ENCODE data around the gene AFM.

Gene AFM

DNA sequence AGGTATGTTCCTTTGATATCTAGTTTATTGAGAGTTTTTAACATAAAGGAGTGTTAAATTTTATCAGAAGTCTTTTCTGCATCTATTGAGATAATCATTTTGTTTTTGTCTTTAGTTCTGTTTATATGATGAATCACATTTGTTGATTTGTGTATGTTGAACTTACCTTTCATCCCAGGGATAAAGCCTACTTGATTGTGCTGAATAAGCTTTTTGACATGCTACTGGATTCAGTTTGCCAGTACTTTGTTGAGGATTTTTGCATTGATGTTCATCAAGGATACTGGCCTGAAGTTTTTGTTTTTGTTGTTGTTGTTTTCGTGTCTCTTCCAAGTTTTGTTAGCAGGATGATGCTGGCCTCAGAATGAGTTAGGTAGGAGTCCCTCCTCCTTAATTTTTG is 10.8 kb upstream of the AFM start:
- no peak for DNase-seq (ENCODE audit: low read depth)
- H3K4me3 ChIP-seq (ENCODE audit: low read depth, low read length): no peak overlapping the region
- in situ Hi-C loops (cut with HindIII; ENCODE audit: low sequenced_read_pairs): no loop called here
- TF ChIP-seq CTCF (IDR thresholded peaks at IDR 0.05; ENCODE audit: low read depth, low read length, missing control alignments): no peak

DNA sequence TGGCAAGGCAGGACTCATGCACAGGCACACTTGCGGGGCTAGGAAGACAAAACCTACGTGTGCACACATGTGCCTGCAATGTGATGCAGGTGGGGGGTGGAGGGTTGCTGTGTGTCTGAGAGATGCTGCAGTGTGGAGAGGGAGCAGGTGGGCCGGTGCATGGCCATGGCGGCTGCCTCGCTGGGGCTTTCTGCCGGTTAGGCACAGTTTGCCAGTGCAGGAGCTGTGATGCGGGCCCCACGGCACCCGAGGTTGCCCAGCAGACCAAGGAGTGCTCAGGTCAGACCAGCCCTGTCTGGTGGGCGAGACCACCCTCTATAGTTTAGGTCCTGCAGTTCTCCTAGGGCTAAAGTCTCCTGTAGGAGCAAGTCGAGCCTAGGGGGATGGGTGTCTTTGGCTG is 4.4 kb upstream of the AFM start:
- in situ Hi-C loops (cut with HindIII; ENCODE audit: low sequenced_read_pairs): no loop called here
- no peak for DNase-seq (ENCODE audit: low read depth)
- no peak overlapping the region for H3K4me3 ChIP-seq (ENCODE audit: low read depth, low read length)
- no peak for TF ChIP-seq CTCF (IDR thresholded peaks at IDR 0.05; ENCODE audit: low read depth, low read length, missing control alignments)

DNA sequence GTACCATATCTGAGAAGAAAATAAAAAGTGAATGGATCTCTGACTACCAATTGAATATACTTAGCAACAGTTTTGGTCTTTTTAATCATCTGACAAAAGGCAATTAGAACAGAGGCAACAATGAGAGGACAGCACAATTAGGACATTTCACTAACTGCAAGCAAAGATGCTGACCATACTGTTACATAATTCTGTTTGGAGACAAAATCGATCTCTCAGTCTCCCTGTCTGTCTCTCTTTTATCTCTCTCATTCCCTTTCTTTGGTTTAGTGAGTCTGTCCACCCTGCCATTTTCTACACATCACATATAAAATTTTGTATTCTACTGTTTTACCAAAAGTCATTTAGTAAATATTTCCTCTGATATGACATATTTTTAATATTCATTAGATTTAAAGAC is 2.2 kb upstream of the AFM start:
- H3K4me3 ChIP-seq (ENCODE audit: low read depth, low read length): no peak overlapping the region

GRCh38 chr4:73485085-73485484 is 3.5 kb downstream of the AFM start:
- no peak for TF ChIP-seq CTCF (IDR thresholded peaks at IDR 0.05; ENCODE audit: low read depth, low read length, missing control alignments)
- in situ Hi-C loops (cut with HindIII; ENCODE audit: low sequenced_read_pairs): no loop called here
- no peak for DNase-seq (ENCODE audit: low read depth)
- H3K4me3 ChIP-seq (ENCODE audit: low read depth, low read length): no peak overlapping the region

More for the DNA sequence above, 2.2 kb upstream of the AFM start:
- TF ChIP-seq CTCF (IDR thresholded peaks at IDR 0.05; ENCODE audit: low read depth, low read length, missing control alignments): no peak
- in situ Hi-C loops (cut with HindIII; ENCODE audit: low sequenced_read_pairs): no loop called here
- DNase-seq (ENCODE audit: low read depth): no peak

DNA sequence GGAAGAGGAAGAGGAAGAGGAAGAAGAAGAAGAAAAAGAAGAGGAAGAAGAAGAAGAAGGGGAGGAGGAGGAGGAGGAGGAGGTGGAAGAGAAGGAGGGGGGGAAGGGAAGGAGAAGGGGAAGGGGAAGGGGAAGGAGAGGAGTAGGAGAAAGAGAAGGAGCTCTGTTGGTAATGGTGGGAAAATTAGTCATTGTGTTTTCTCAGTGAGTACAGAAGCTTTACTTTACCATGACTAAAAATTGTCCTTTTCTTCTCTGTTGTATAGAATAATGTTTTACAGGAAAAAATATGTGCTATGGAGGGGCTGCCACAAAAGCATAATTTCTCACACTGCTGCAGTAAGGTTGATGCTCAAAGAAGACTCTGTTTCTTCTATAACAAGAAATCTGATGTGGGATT is 4.1 kb downstream of the AFM start:
- DNase-seq (ENCODE audit: low read depth): no peak
- TF ChIP-seq CTCF (IDR thresholded peaks at IDR 0.05; ENCODE audit: low read depth, low read length, missing control alignments): no peak
- no peak overlapping the region for H3K4me3 ChIP-seq (ENCODE audit: low read depth, low read length)
- in situ Hi-C loops (cut with HindIII; ENCODE audit: low sequenced_read_pairs): no loop called here

DNA sequence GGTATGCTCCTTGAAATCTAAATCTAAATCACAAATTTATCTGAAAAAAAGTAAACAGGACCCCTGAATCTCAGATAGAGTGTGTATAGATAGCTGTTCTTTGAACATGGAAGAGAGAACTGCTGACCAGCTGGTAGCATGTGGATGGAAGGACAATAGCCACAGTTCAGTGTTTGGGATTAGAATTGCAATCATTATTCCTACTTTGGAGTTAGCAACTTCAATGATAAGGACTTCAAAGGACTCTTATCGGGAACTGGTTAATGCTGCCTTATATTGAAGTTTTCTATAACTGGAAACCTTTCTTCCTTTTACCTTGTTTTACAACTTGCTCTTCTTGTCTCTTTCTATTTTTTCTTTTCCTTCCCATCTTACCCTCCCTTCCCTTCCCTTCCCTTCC is 5.0 kb downstream of the AFM start:
- TF ChIP-seq CTCF (IDR thresholded peaks at IDR 0.05; ENCODE audit: low read depth, low read length, missing control alignments): no peak
- DNase-seq (ENCODE audit: low read depth): no peak
- H3K4me3 ChIP-seq (ENCODE audit: low read depth, low read length): no peak overlapping the region
- in situ Hi-C loops (cut with HindIII; ENCODE audit: low sequenced_read_pairs): no loop called here

GRCh38 chr4:73487233-73487632 is 5.7 kb downstream of the AFM start:
- H3K4me3 ChIP-seq (ENCODE audit: low read depth, low read length): no peak overlapping the region
- in situ Hi-C loops (cut with HindIII; ENCODE audit: low sequenced_read_pairs): no loop called here
- no peak for TF ChIP-seq CTCF (IDR thresholded peaks at IDR 0.05; ENCODE audit: low read depth, low read length, missing control alignments)
- DNase-seq (ENCODE audit: low read depth): no peak
